Neutrophil (primary cell): ENCODE measurements around the gene CXCL8.

Experiments
- H3K27ac ChIP-seq: fragments of 200-600 bp; sonication (generic); 2 replicates; pipeline ENCODE4 v1.5.1; 2016; ENCODE audit warnings: mild to moderate bottlenecking, moderate library complexity
- H3K27me3 ChIP-seq: fragments of 200-600 bp; sonication (generic); 2 replicates; pipeline ENCODE4 v1.6.0; 2016; ENCODE audit warnings: mild to moderate bottlenecking
- H3K36me3 ChIP-seq: fragments of 200-600 bp; sonication (generic); 2 replicates; pipeline ENCODE4 v1.5.1; 2017
- H3K4me1 ChIP-seq, 2 experiments: fragments of 200-600 bp in 1 of 2; sonication (generic) in 1 of 2; 1 replicate in 1 of 2; 2 replicates in 1 of 2; pipeline versions ENCODE4 v1.5.1 to v1.6.1; 2013 to 2016; ENCODE audit warnings: low read depth in 1 of 2, low read length in 1 of 2, mild to moderate bottlenecking in 1 of 2, moderate library complexity in 1 of 2; ENCODE audit not compliant: control insufficient read depth in 1 of 2, insufficient read depth in 1 of 2
- H3K4me3 ChIP-seq, 2 experiments: fragments of 200-600 bp in 1 of 2; sonication (generic) in 1 of 2; 1 replicate in 1 of 2; 2 replicates in 1 of 2; pipeline ENCODE4 v1.5.1; 2013 to 2016; ENCODE audit warnings: low read depth in 1 of 2, low read length in 1 of 2, mild to moderate bottlenecking in 1 of 2, moderate library complexity in 1 of 2
- H3K9me3 ChIP-seq: fragments of 200-600 bp; sonication (generic); 2 replicates; pipeline ENCODE4 v1.5.1; 2016
- TF ChIP-seq, protein P1 (sequence below): fragments of 200-600 bp; sonication (generic); IDR thresholded peaks from 2 replicates; pipeline ENCODE4 v1.5.1; 2016; ENCODE audit warnings: antibody characterized with exemption

The CXCL8 gene

GRCh38 chr4:73715659-73716058 is 24.7 kb upstream of the CXCL8 start:
- Histone ChIP-seq H3K27ac (peak overlapping the region; percentile 97), H3K4me1 (peaks cover 50 to 64% of the 10 kb centered on the region in 2 experiments), H3K36me3 (no peaks in the 10 kb centered on the region), H3K4me3 (no peak overlapping the region), H3K27me3 (no peaks in the 10 kb centered on the region), H3K9me3 (no peaks in the 10 kb centered on the region)
- TF ChIP-seq, protein P1, sequence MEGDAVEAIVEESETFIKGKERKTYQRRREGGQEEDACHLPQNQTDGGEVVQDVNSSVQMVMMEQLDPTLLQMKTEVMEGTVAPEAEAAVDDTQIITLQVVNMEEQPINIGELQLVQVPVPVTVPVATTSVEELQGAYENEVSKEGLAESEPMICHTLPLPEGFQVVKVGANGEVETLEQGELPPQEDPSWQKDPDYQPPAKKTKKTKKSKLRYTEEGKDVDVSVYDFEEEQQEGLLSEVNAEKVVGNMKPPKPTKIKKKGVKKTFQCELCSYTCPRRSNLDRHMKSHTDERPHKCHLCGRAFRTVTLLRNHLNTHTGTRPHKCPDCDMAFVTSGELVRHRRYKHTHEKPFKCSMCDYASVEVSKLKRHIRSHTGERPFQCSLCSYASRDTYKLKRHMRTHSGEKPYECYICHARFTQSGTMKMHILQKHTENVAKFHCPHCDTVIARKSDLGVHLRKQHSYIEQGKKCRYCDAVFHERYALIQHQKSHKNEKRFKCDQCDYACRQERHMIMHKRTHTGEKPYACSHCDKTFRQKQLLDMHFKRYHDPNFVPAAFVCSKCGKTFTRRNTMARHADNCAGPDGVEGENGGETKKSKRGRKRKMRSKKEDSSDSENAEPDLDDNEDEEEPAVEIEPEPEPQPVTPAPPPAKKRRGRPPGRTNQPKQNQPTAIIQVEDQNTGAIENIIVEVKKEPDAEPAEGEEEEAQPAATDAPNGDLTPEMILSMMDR: no peak

- TF ChIP-seq, protein P1: no peak
- Histone ChIP-seq H3K4me1 (peaks cover 80 to 81% of the 10 kb centered on the region in 2 experiments), H3K36me3 (no peaks in the 10 kb centered on the region), H3K27me3 (no peaks in the 10 kb centered on the region), H3K27ac (peak overlapping the region; percentile 97), H3K9me3 (no peaks in the 10 kb centered on the region), H3K4me3 (peak overlapping the region in 1 of 2 experiments; percentile 3)
Measured at GRCh38 chr4:73718375-73719373, 21.7 kb upstream of the CXCL8 start.

- H3K27me3 ChIP-seq: no peaks in the 10 kb centered on the region
- TF ChIP-seq, protein P1: no peak
- H3K27ac ChIP-seq: peak overlapping the region; percentile 97
- peaks cover 72 to 83% of the 10 kb centered on the region in 2 experiments for H3K4me1 ChIP-seq
- peak overlapping the region in 1 of 2 experiments; percentile 5 for H3K4me3 ChIP-seq
- no peaks in the 10 kb centered on the region for H3K36me3 ChIP-seq
- H3K9me3 ChIP-seq: no peaks in the 10 kb centered on the region
Measured at GRCh38 chr4:73721435-73721834, 18.9 kb upstream of the CXCL8 start.

- Histone ChIP-seq H3K4me3 (no peak overlapping the region), H3K4me1 (peaks cover 67 to 80% of the 10 kb centered on the region in 2 experiments), H3K27ac (peak overlapping the region; percentile 97), H3K27me3 (no peaks in the 10 kb centered on the region), H3K9me3 (no peaks in the 10 kb centered on the region), H3K36me3 (no peaks in the 10 kb centered on the region)
- TF ChIP-seq, protein P1: no peak
Measured at GRCh38 chr4:73721909-73722308, 18.5 kb upstream of the CXCL8 start.

DNA sequence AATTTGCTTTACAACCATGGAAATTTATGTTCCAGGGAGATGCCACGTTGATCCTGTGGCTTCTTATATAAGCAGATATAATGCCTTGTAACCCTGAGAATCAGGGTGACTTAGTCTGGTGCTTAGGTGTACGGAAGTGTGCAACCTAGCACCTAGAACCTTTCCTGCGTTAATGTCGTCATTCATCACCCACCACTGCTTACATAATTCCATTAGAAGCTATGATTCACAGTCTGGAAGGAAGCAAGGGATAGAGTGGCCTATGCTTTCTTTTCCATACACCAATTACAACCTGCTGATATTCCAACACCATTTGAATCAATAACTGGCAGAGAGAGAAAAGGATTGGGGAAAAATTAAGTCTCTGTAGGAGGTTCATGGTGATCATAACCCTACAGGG is 17.3 kb upstream of the CXCL8 start:
- no peaks in the 10 kb centered on the region for H3K36me3 ChIP-seq
- H3K4me3 ChIP-seq: no peak overlapping the region
- TF ChIP-seq, protein P1: no peak
- peaks cover 58 to 80% of the 10 kb centered on the region in 2 experiments for H3K4me1 ChIP-seq
- peak overlapping the region; percentile 97 for H3K27ac ChIP-seq
- H3K9me3 ChIP-seq: no peaks in the 10 kb centered on the region
- no peaks in the 10 kb centered on the region for H3K27me3 ChIP-seq
